ENCODE results near the gene TREX2.

- TF ChIP-seq EZH2 (IDR thresholded peaks at IDR 0.05; ENCODE audit: low read length) (no peak), CTCF (optimal IDR thresholded peaks at IDR 0.05 in 1 of 3, IDR thresholded peaks at IDR 0.05 in 1 of 3, conservative IDR thresholded peaks at IDR 0.05 in 1 of 3; ENCODE audit: extremely low read depth in 1 of 3, insufficient read depth in 2 of 3, low read length in 3 of 3) (no peak)
Observed at GRCh38 chrX:153408221-153408721, 37.6 kb downstream of the TREX2 start.
